Esophagus (tissue), 2 donors: ENCODE data around the gene FAM200B. TPM values are rescaled to one million over a fixed set of nuclear protein-coding genes. Genes with fewer than 3 reads are reported as not detected.

Source experiments
- H3K27ac ChIP-seq, 2 donors: one replicate each; pipeline ENCODE4 v1.5.1; 2013; ENCODE audit warnings: low read depth in 2 of 2, mild to moderate bottlenecking in 2 of 2, inconsistent platforms in 1 of 2, low read length in 1 of 2, moderate library complexity in 1 of 2
- H3K27me3 ChIP-seq, 2 donors: one replicate each; pipeline ENCODE4 v1.6.1; 2013; ENCODE audit warnings: low read length in 2 of 2, control low read depth in 1 of 2, mild to moderate bottlenecking in 1 of 2; ENCODE audit not compliant: insufficient read depth in 2 of 2, control insufficient read depth in 1 of 2
- H3K36me3 ChIP-seq, 2 donors: one replicate each; pipeline ENCODE4 v1.6.1; 2013; ENCODE audit warnings: low read length in 1 of 2; ENCODE audit not compliant: control insufficient read depth in 2 of 2, insufficient read depth in 2 of 2
- H3K4me1 ChIP-seq, 2 donors: one replicate each; pipeline ENCODE4 v1.6.1; 2013; ENCODE audit warnings: low read length in 1 of 2; ENCODE audit not compliant: control insufficient read depth in 2 of 2, insufficient read depth in 2 of 2
- H3K4me3 ChIP-seq, 2 donors: one replicate each; pipeline ENCODE4 v1.5.1; 2013; ENCODE audit warnings: low read length in 2 of 2, mild to moderate bottlenecking in 2 of 2, low read depth in 1 of 2, moderate library complexity in 1 of 2
- H3K9me3 ChIP-seq, 2 donors: one replicate each; pipeline ENCODE4 v1.6.1; 2013; ENCODE audit warnings: mild to moderate bottlenecking in 2 of 2, low read depth in 1 of 2, low read length in 1 of 2, moderate library complexity in 1 of 2; ENCODE audit not compliant: control insufficient read depth in 2 of 2, insufficient read depth in 1 of 2
- WGBS, 2 donors: extraction: QIAGEN DNeasy Blood & Tissue Kit; methylation state at CpG; one replicate each; pipeline ENCODE4 v1.1.7; 2013; 5-methylcytosine and 5-hydroxymethylcytosine counted together
- polyA plus RNA-seq, 2 donors: library from polyadenylated mRNA; stranded (reverse); fragments of 200-250 nt; gene quantifications; one replicate each; pipeline ENCODE4 v1.2.3, GENCODE V29; 2013
- donor health status: healthy with polysubstance abuse.
- donor health status: Bipolar disorder and iron deficiency.

Gene FAM200B
- polyA plus RNA-seq, 2 donors, result 25.7 to 42.6 TPM

- H3K27me3 ChIP-seq, result no peaks in the 10 kb centered on the region
- H3K9me3 ChIP-seq, result no peaks in the 10 kb centered on the region
- H3K27ac ChIP-seq, result peak overlapping the region; percentile 99 to 100
- H3K4me3 ChIP-seq, result peak overlapping the region; percentile 75 to 99
- peaks cover 0 to 4% of the 10 kb centered on the region in 2 donors for H3K4me1 ChIP-seq
- WGBS, 2 donors, result 3 to 4% methylated on average over 7 of the region's 7 CpGs
- H3K36me3 ChIP-seq, result no peaks in the 10 kb centered on the region
These were observed 27.6 kb upstream of the FAM200B start for GRCh38 chr4:15653864-15654592.

GRCh38 chr4:15654593-15655222 lies 26.9 kb upstream of the FAM200B start:
- Histone ChIP-seq H3K4me1 (peaks cover 0 to 4% of the 10 kb centered on the region in 2 donors), H3K9me3 (no peaks in the 10 kb centered on the region), H3K27ac (peak overlapping the region; percentile 99 to 100), H3K4me3 (peak overlapping the region; percentile 75 to 99), H3K36me3 (no peaks in the 10 kb centered on the region), H3K27me3 (no peaks in the 10 kb centered on the region)
- WGBS, 2 donors, result 0 to 1% methylated on average over 40 to 66 of the region's 66 CpGs

- peak within 1 kb of the TSS; percentile 99 to 100 for H3K27ac ChIP-seq
- H3K27me3 ChIP-seq, result no peaks in the 10 kb centered on the region
- no peaks in the 10 kb centered on the region for H3K36me3 ChIP-seq
- no peaks in the 10 kb centered on the region for H3K9me3 ChIP-seq
- peaks cover 0 to 4% of the 10 kb centered on the region in 2 donors for H3K4me1 ChIP-seq
- 3 to 4% methylated on average over 78 to 85 of the region's 85 CpGs for WGBS, 2 donors
- peak within 1 kb of the TSS; percentile 75 to 99 for H3K4me3 ChIP-seq
These were observed 26.2 kb upstream of the FAM200B start, which contains the start of gene FBXL5 for GRCh38 chr4:15655223-15656037. FBXL5 (minus strand) TSS chr4:15655357; CDS start chr4:15655287, 70 bp downstream.

GRCh38 chr4:15656038-15656470 lies 25.6 kb upstream of the FAM200B start:
- H3K9me3 ChIP-seq, result no peaks in the 10 kb centered on the region
- H3K36me3 ChIP-seq, result no peaks in the 10 kb centered on the region
- 58 to 68% methylated on average over 12 of the region's 12 CpGs for WGBS, 2 donors
- H3K4me3 ChIP-seq, result peak overlapping the region; percentile 60 to 75
- H3K27ac ChIP-seq, result peak overlapping the region; percentile 94 to 98
- no peaks in the 10 kb centered on the region for H3K27me3 ChIP-seq
- peaks cover 0 to 4% of the 10 kb centered on the region in 2 donors for H3K4me1 ChIP-seq

GRCh38 chr4:15657366-15657765 lies 24.3 kb upstream of the FAM200B start:
- no peaks in the 10 kb centered on the region for H3K27me3 ChIP-seq
- H3K27ac ChIP-seq, result no peak overlapping the region
- peaks cover 0 to 4% of the 10 kb centered on the region in 2 donors for H3K4me1 ChIP-seq
- no peak overlapping the region for H3K4me3 ChIP-seq
- H3K9me3 ChIP-seq, result no peaks in the 10 kb centered on the region
- no peaks in the 10 kb centered on the region for H3K36me3 ChIP-seq

- no peaks in the 10 kb centered on the region for H3K36me3 ChIP-seq
- no peak overlapping the region for H3K27ac ChIP-seq
- no peak overlapping the region for H3K4me3 ChIP-seq
- WGBS, 2 donors, result 70 to 75% methylated on average over 4 of the region's 4 CpGs
- H3K4me1 ChIP-seq, result peaks cover 0 to 4% of the 10 kb centered on the region in 2 donors
- H3K9me3 ChIP-seq, result no peaks in the 10 kb centered on the region
- H3K27me3 ChIP-seq, result no peaks in the 10 kb centered on the region
These were observed 23.4 kb upstream of the FAM200B start for GRCh38 chr4:15658136-15658770.

GRCh38 chr4:15658781-15659180 lies 22.8 kb upstream of the FAM200B start:
- no peaks in the 10 kb centered on the region for H3K27me3 ChIP-seq
- H3K9me3 ChIP-seq, result no peaks in the 10 kb centered on the region
- no peaks in the 10 kb centered on the region for H3K36me3 ChIP-seq
- no peak overlapping the region for H3K27ac ChIP-seq
- WGBS, 2 donors, result 90 to 97% methylated on average over 2 of the region's 2 CpGs
- no peak overlapping the region for H3K4me3 ChIP-seq
- peaks cover 0 to 4% of the 10 kb centered on the region in 2 donors for H3K4me1 ChIP-seq

GRCh38 chr4:15659768-15660570 lies 21.7 kb upstream of the FAM200B start:
- 86 to 93% methylated on average over 5 of the region's 5 CpGs for WGBS, 2 donors
- Histone ChIP-seq H3K27me3 (no peaks in the 10 kb centered on the region), H3K36me3 (no peaks in the 10 kb centered on the region), H3K27ac (peak overlapping the region; percentile 16 to 53), H3K4me3 (no peak overlapping the region), H3K9me3 (no peaks in the 10 kb centered on the region), H3K4me1 (peaks cover 0 to 4% of the 10 kb centered on the region in 2 donors)
